Muscle of arm (tissue), 12 donors: Measurements from ENCODE around the gene SBF2. TPM values are rescaled to one million over a fixed set of nuclear protein-coding genes. Genes with fewer than 3 reads are reported as not detected.
"Not testable (repeated sequence)": the region's sequence is repeated elsewhere in the genome, so short reads cannot be mapped to it uniquely, and the experiment has no call there.

Experiments
- DNase-seq: peaks from one replicate; pipeline ENCODE4 v3.0.0-alpha.2; 2013
- polyA plus RNA-seq, 12 donors: library from polyadenylated mRNA; unstranded; fragments of 120-200 nt; gene quantifications; one replicate each; pipeline ENCODE4 v1.2.1, GENCODE V29; 2013; ENCODE audit not compliant: insufficient read length in 12 of 12

SBF2 gene
- polyA plus RNA-seq, 12 donors = 18.3 to 53.2 (median 25.3) TPM; not detected in 1

DNA sequence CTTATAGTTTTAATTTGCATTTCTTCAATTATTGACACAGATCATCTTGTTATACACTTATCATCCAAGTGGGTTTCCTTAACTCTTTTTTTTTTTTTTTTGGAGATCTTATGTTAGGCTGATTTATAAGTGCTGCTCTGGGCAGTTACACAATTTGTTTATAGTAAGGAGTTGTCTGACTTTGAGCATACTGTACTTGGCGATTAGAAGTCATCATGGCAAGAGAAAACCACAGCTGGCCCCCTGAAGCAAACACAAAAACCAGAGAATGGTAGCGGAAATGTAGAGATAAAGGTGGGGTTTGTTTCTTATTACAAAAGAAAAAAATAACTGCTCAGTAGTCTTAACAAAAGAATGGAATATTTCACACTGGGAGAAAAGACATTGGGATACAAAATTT is 337.5 kb downstream of the SBF2 start:
- no peak for DNase-seq

DNA sequence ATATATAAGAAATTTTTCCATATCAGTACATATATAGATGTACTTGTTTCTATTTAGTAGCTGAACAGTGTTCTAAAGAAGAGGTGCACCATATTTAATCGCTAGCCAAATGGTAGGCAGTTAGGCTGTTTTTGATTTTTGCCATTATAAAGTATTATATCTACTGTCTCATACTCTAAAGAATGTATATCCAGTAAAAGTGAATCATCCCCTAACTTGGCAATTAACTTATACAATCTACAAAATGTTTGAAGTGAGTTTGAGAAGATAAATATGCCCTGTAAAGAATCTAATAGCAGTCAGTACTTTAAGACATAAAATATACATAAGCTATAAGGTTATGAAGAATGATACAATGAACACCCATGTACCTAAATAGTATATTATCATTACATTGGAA is 338.6 kb downstream of the SBF2 start:
- no peak for DNase-seq

DNA sequence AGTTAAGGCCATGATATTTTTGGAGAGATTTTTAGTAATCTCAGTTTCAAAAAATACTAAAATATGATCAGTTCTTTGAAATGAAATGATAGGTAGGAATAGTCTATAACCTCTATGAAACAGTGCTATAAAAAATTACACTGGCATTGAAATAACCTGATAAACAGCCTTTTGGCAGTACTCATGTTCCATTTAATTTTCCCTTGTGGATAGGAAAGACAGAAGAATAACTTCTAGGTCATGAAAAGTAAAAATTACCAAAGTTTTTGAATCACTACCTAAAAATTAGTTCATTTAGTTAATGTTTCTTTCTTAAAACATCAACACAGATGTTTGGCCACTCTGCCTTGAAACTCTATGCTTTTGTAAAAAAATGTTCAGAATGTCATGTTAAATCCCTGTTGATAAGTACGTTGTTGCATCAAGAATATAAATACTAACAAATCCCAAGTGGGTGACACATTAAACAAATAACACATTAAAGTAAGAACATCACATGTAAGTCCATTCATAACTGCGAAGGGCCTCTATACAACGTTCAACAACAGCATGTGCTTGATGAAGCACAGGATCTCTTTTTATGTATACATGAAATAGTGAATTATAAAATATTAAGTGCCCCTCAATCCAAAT is 339.9 kb downstream of the SBF2 start:
- no peak for DNase-seq

DNA sequence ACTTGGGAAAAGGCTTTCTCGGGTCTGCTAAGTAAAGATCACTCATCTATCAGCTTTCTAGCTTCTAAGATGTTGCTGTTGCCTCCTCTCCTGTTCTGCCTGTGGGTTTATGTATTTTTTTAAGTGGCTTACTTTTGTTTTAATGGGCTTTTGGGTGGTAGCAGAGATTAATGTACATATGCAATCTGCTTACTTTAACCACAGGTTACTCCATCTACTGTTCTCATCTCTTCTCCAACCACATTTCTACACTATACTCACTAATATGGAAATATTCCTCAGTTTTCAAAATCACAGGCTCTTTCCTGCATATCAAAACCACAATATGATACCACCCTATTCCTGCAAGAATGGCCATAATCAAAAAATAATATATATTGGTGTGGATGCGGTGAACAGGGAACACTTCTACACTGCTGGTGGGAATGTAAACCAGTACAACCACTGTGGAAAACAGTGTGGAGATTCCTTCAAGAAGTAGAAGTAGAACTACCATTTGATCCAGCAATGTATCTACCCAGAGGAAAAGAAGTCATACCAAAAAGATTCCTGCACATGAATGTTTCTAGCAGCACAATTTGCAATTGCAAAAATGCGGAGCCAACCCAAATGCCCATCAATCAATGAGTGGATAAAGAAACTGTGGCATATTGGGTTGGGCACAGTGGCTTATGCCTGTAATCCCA is 341.4 kb downstream of the SBF2 start:
- DNase-seq = no peak

DNA sequence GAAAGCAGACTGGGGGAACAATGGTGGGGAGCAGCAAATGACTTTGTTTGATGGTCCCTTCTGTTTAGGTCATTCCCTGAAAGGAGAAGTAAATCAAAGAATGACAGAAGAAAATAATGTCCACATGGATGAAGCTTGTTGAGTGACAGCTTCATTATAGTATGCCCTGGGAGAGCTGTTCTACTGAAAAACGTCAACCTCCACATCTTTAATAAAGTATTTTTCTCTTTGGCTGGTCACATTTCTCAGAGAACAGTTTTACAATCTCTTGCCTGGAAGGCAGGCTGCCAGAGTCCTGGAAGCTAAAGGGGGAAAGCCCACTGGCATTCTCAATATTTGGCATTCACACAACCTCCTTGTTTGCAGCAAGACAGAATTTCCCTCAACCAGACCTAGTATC is 342.2 kb downstream of the SBF2 start:
- DNase-seq = no peak

DNA sequence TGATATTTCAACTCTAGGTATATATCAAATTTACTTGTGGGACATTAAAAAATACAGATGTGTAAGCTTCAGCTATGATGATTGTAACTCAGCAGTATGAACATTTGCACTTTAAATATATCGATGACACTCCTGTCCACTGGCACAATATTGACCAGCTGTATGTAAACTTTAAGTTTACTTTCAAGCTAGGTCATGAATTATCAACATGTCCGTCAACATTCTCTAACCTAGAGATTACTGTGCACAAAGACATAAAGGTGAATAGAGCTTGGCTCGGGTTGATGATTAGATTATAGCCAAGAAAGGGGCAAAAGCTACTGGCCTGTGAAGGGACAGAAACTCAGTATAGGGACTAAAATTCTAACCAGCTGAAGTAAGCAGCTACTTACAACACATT is 343.6 kb downstream of the SBF2 start:
- DNase-seq = no peak

DNA sequence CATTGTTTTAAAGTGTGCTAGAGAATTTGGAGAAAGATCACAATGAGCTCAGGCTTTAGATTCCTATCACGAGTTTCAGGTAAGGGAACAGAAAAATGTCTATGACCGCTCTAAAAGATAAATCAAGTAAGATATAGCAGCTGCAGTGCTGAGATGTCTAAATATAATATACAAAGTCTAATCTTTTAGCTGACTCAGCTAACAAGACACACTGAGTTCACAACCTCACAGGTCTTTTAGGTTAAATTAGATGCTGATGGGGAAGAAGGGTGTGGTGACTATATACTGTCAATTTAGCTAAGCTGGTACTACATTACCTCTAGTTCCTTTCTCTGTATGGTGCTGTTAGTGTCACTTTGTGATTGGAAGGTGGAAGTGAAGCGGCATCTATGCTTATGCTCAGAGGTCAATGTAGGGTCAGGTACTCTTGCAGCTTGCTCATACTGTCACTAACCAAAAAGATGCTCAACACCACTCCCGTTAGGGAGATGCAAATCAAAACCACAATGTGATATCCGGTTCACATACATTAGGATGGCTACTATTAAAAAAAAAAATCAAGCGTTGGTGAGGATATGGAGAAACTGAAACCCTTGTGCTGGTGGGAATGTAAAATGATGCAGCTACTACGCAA is 346.7 kb downstream of the SBF2 start:
- no peak for DNase-seq

DNA sequence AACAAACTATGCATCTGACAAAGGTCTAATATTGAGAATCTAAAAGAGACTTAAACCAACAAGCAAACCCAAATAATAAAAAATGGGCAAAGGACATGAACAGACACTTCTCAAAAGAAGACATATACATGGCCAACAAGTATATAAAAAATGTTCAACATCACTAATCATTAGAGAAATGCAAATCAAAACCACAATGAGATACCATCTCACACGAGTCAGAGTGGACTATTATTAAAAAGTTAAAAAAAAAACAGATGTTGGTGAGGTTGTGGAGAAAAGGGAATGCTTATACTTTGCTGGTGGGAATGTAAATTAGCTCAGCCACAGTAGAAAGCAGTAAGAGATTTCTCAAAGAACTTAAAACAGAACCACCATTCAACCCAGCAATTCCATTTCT is 348.3 kb downstream of the SBF2 start:
- not testable (repeated sequence) for DNase-seq

DNA sequence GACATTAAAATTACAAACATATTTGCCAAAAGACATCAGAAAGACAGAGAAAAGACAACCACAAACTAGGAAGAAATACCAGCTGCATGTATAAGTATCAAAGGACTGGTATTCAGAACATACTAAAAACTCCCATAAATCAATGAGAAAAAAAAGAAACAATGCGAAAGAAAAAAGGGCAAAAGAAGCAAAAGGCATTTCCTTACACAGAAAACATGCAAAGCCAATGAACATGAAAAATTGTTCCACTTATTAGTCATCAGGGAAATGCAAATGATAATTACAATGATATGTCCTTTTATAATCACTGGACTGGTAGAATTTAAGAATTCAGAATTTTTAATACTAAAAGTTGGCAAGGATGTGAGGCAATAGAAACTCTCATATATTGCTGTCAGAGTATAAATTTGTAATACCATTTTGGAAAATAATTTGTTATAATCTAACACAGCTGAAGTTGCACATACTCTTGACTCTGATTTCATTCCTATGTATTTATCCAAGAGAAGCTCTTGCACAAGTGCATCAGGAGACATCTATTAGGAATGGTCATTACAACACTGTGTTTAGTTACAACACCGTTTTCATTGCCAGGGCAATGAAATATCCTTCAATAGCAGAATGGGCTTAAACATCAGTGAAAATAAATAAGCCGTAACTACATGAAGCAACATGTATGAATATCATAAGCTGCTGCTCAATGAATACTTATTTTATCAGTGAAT is 350.5 kb downstream of the SBF2 start:
- peak; percentile 78 for DNase-seq

DNA sequence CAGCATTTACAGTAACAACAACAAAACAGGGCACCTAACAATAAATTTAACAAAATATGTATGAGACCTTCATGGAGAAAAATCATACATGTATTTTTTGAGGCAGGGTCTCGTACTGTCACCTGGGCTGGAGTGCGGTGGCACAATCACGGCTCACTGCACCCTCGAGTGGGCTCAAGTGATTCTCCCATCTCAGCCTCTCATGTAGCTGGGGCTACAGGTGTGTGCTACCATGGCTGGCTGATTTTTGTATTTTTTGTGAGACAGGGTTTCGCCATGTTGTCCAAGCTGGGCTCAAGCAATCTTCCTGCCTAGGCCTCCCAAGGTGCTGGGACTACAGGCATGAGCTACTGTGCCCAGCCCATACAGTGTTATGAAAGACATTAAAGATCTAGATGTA is 352.0 kb downstream of the SBF2 start:
- DNase-seq = no peak

DNA sequence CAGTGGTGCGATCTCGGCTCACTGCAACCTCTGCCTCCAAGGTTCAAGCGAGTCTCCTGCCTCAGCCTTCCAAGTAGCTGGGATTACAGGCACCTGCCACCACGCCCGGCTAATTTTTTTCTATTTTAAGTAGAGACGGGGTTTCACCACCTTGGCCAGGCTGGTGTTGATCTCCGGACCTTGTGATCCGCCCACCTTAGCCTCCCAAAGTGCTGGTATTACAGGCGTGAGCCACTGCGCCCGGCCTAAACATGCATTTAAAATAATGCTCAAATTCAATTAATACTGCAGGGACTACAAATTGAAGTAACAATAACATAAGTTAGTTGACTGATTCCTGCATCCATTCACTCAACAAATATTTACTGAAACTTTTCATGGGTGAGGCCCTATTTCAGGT is 354.9 kb downstream of the SBF2 start:
- DNase-seq = not testable (repeated sequence)

DNA sequence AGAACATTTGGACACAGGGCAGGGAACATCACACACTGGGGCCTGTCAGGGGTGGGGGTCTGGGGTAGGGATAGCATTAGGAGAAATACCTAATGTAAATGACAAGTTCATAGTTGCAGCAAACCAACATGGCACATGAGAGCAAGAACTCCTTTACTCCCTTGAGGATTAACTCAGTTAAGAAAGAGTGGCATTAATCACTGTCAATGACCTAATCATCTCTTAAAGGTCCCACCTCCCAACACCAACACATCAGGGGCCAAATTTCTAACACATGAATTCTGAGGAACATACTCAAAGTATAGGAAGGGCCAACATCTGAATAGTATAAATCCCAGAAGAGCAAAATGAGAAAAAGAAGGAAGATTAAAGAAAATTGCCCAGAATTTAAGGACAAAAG is 357.3 kb downstream of the SBF2 start:
- DNase-seq = no peak

DNA sequence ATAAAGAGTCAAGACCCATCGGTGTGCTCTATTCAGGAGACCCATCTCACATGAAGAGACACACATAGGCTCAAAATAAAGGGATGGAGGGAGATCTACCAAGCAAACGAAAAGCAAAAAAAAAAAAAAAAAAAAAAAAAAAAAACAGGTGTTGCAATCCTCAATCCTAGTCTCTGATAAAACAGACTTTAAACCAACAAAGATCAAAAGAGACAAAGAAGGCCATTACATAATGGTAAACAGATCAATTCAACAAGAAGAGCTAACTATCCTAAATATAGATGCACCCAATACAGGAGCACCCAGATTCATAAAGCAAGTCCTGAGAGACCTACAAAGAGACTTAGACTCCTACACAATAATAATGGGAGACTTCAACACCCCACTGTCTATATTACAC is 361.2 kb downstream of the SBF2 start:
- not testable (repeated sequence) for DNase-seq

DNA sequence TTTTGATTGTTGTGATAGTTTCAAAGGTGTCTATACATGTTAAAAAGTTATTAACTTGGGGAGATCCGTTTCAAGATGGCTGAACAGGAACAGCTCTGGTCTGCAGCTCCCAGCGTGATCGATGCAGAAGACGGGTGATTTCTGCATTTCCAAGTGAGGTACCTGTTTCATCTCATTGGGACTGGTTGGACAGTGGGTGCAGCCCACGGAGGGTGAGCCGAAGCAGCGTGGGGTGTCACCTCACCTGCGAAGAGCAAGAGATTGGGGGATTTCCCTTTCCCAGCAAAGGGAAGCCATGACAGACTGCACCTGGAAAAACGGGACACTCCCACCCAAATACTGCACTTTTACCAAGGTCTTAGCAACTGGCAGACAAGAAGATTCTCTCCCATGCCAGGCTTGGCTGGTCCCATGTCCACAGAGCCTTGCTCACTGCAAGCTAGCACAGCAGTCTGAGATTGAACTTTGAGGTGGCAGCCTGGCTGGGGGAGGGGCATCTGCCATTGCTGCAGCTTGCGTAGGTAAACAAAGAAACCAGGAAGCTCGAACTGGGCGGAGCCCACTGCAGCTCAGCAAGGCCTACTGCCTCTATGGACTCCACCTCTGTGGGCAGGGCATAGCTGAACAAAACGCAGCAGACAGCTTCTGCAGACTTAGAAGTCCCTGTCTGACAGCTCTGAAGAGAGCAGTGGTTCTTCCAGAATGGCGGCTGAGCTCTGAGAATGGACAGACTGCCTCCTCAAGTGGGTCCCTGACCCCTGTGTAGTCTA is 363.3 kb downstream of the SBF2 start:
- DNase-seq = not testable (repeated sequence)

DNA sequence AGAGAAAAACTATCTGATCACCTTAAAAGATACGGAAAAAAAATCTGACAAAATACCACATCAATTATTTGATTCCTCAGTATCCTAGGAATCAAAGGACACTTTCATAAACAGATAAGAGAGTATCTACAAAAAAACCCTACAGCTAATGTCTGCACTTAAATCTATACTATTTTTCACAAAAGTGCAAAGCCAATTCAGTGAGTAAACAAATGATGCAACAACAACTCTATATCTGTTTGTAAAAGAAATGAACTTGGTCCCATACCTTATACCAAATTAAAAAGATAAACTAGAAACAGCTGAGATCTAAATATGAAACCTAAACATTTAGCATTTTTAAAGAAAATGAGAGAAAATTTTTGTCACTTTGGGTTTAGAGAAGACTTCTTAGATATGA is 366.3 kb downstream of the SBF2 start:
- DNase-seq = no peak

DNA sequence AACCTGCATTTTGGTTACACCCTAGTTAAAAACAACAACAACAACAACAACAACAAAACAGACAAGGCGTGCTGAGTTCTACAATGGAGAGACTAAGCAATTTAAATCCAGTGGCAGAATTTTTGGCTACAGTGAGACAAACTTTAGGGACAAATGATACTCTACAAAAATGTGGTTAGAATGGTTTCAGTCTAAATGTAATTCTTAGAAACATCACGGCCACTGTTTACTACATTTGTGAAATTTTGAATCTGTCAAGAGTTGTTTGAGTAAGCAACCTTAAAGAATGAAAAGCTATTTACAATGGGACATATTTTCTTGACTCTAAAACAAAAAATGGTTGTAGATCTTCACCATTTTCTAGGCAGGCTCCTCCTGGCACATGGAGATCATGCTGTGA is 370.7 kb downstream of the SBF2 start:
- no peak for DNase-seq

DNA sequence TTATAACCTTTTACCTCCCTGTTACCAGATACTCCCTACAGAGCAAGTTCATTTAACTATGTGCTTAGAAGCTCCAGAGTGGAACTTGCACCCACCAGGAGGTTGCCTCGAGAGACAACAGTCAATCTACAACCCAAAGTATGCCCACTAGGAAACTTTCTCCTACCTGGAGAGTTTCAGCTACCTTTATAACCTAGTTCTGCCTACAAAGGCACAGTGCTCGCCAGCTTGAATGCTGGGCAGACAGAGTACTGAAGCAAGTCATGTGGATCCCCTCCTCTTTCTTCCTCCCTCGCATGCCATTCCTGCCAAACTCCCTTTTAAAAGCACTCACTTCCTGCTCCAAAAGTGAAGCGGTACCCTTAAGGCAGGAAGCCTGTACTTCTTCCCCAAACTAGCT is 371.2 kb downstream of the SBF2 start:
- DNase-seq = no peak

DNA sequence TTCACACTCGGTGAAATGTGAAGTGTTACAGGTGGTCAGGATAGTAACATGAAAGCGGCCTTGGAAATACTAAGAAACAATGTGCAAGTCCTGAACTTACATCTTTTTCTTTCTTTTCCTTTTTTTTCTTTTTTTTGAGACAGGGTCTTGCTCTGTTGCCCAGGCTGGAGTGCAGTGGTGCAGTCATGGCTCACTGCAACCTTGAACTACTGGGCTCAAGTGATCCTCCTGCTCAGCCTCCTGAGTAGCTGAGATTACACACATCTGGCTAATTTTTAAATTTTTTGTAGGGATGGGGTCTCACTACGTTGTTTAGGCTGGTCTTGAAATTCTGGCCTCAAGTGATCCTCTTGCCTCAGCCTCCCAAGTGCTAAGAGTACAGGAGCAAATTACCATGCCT is 377.5 kb downstream of the SBF2 start:
- DNase-seq = no peak

DNA sequence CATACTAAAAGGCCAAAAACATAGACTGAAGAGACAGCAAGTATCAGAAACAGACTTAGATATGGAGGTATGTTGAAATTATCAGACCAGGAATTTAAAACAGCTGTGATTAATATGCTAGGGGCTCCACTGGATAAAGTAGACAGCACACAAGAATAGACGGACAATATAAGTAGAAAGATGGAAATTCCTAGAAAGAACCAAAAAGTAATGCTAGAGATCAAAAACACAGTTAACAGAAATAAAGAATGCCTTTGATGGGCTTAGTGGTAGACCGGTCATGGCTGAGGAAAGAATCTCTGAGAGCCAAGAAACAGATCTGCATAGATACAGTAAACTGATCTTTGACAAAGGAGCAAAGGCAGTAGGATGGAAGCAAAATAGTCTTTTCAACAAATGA is 380.0 kb downstream of the SBF2 start:
- no peak for DNase-seq

DNA sequence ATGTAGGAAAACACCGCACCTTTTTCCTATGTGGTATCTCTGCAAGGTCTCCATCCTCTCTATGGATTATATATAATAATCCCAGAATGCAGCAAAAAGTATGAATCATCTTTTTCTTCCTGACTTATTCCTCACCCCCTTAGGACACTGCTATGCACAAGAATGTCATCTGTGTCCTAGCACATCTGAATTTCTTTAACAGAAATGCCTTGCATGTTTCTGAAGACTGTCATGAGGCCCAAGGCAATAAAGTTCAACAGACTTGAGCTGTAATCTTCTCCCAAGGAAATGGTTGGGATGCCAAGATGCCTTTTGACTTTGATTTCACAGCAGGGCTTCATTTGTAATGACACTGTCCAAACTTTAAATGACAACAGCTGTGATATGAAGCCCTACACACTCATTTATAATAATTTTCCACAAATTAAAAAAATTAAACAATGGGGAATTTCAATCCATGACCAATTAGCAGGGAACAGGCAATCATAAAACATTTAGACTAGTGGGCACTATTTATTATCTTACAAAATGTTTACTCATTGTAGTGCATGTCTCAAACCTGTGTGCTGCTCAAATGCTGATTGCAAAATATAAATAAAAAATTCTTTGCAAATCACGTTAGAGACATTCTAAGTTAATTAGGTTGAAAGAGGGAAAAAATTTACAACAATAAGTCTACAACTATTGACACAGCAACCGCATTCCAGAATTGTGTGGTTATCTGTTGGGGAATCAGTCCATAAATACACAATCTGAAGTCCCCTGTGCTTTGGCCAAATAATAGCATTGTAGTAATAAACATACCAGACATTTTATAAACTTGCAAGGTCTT is 387.8 kb downstream of the SBF2 start:
- peak; percentile 31 for DNase-seq

DNA sequence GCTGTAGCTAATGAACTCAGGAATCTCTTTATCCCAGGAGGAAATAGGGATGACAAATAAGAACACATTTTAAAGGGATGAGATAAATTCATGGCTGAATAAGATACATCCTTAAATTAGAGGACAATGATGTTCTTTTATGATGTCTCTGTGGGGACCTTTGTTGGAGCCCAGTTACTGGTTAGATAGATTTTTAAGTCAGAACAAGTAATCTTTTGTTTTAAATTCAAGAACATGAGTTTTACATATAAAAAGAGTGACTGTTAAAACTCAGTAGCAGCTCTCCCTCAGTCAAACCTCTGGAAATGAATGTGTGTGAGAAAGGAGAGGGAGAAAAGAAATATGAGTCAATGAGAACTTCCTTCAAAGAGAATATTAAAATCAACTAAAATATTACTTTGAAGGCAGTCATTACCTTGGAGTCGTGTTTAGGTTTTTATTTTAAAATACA is 388.5 kb downstream of the SBF2 start:
- no peak for DNase-seq
